Glomerular endothelial cell (primary cell): ENCODE results near the gene MIEF1. TPM values are rescaled to one million over a fixed set of nuclear protein-coding genes. Genes with fewer than 3 reads are reported as not detected.

ENCODE experiments used
- DNase-seq: peaks from one replicate; pipeline ENCODE4 v3.0.0-alpha.2; 2011; ENCODE audit warnings: low read depth, low spot score; ENCODE audit errors: extremely low read depth
- total RNA-seq: library from RNA; depleted of rRNA; stranded (reverse); fragments of >200 nt; gene quantifications from 2 replicates; pipeline ENCODE4 v1.2.3, GENCODE V29; 2015

MIEF1 gene
- total RNA-seq, 1 donor from 2014 or later, result 33.3 TPM

DNA sequence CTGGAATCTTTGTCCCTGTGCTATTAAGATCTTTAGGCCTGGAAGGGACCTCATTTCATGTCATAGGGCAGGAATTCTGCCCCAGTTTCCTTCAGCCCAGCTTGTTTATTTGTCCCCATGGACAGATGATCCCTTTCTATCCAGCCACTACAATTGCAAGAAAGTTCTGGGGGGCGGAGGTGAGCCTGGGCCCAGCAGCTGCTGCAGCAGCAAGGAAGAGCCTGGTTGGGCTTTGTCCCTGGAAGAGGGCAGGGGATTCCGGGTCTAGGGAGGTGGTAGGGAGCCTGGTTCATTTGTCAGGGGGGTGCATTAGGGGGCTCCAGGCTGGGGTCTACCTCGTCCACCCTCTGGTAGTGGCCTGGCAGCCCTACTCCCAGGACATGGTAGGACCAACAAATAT, 52.1 kb downstream of the MIEF1 start:
- no peak for DNase-seq

DNA sequence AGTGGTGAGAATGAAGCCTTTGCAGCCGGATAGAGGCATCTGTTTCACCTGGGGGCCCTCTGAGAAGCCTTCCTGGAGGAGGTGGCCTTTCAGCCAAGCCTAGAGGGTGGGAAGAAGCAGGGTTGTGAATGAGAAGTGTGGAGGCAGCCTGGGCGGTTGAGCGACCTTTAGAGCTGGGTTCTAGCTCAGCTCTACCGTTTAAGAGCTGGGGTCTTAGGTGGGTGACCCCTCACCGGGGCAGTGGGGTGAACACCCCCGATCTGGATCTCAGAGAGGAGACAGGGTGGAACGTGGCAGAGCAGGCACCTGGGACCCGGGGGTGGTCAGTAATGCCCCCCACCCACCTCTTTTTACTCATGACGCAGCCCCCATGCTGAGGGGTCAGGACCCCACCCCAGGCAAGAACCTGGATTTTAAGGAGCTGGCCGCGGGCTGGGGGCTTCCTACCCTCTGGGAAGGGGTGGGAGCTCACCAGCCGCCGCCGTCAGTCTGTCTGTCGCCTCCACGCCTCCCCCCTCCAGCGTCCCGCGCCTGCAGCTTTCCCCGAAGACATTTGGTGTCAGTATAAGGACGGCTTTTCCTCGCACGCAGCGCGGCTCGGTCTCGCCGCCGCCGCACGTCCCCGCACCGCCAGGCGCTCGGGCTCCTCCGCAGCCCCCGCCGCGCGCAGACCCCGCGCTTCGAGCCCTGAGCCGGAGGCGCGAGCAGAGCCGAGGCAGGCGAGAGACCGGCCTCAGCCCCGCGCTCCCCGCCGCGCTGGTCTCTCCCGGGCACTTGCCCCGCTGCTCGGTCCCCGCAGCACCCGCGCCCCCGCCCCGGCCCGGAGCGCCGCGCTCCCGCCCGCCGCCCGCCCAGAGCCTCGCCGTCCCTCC, 55.1 kb downstream of the MIEF1 start:
- no peak for DNase-seq

DNA sequence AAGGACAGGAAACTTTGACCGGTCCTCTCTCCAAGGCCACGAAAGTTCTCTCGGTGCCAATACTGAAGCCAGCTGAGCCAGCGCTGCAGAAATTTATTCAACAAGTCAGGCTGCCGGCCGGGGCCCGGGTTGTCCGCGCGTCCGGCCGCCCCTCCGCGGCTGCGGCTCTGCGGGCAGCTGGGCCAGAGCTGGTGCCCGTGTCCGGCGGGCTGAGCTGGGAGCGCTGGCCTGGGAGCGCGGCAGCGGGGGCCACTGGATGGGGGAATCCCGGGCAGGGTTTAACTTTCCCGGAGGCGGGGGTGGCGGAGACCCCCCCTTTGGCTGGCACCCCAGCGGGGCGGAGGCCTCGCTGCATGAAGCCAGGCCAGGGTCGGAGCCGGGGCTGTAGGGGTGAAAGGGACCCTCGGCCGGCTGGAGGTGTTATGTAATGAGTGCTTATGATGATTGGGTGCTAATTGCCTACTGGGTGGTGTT, 56.2 kb downstream of the MIEF1 start:
- DNase-seq, result no peak

DNA sequence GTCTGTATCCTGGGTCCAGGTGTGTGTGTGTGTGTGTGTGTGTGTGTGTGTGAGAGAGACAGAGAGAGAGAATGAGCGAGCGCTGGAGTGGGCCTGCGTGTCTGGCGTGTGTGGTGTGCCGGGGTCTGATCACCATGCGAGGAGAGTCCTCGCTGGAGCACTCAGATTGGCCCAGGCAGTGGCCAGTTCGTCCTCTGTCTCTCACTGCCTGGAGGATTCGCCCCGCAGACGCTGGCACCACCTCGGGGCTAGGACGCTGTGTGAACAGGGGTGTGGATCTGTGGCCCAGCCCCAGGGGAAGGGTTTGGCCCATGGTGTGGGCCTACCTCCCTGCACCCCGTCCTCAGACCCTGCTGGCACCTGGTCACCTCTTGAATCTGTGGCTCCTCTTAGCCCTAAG, 56.9 kb downstream of the MIEF1 start:
- no peak for DNase-seq

DNA sequence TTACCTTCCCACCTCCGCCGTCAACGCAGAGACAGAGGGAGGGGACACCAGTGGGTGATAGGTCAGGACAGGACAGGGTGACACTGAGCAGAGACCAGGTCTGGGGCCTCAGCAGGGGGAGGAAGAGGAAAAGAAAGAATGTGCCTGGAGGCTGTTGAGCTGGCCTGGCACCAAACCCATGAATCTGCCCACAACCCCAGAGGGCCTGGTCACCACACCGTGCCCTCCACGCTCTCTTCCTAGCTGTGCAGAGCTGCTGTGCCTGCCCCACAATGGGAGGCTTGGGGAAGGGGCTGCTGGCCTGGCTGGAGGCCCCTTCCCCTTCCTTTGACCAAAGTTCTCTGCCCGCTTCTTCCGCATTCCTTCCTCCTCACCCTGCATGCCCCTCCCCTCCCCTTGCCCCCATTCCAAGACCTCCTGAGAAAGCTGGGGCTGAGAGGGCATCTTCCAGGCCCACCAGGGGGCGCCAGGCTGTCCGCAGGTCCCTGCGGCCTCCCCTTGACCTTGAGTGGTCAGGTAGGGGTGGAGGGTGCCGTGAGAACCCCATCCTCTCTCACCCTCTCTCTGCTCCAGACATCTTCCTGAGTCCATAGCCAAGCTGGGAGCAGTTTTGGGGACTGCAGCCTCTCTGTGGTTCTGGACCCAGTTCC, 57.5 kb downstream of the MIEF1 start:
- DNase-seq, result no peak

DNA sequence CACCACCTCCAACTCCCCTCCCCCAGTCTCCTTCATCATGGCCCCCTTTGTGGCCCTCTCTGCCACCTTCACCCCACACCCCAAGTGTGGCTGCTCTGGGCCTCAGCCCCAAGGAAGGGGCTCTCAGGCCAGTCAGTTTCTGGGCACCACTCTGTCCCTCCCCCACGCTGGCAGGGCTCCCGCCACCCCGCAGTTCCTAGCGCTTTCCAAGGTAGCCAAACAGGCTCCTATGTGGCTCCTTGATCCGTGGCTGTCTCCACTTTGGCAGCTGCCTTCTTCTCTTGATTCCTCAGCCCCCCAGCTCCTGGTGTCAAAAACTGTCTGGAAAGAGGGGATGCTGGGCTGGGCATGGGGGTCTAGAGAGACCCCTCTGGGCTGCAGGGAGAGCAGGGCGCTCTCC, 58.0 kb downstream of the MIEF1 start:
- no peak for DNase-seq

DNA sequence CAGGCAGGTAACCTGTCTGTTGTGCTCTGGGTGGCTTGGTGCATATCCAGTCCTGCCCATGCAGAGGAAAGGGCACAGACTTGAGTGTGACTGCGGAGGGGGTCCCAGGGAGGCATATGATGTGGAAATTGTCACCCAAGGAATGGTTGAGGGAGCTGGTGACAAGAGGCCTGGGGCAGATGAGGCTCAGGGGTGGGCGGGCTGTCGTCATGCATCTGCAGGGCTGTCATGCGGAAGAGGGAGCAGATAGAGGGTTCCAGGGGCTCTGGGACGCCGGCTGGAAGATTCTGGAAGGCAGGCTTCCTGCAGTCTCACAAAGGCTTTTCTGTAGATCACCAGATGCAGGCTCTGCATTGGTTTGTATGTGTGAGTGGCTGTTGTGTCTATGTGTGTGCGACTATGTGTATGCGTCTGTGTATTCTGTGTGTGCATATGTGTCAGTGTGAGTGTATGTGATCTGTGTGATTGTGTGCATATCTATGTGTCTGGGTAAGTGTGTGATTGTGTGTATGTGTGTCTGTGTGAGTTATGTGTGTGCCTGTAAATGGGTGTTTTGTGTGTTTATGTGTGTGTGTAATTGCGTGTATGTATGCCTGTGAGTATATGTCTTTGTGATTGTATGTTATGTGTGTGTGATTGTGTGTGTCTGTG, 60.9 kb downstream of the MIEF1 start:
- DNase-seq, result no peak

DNA sequence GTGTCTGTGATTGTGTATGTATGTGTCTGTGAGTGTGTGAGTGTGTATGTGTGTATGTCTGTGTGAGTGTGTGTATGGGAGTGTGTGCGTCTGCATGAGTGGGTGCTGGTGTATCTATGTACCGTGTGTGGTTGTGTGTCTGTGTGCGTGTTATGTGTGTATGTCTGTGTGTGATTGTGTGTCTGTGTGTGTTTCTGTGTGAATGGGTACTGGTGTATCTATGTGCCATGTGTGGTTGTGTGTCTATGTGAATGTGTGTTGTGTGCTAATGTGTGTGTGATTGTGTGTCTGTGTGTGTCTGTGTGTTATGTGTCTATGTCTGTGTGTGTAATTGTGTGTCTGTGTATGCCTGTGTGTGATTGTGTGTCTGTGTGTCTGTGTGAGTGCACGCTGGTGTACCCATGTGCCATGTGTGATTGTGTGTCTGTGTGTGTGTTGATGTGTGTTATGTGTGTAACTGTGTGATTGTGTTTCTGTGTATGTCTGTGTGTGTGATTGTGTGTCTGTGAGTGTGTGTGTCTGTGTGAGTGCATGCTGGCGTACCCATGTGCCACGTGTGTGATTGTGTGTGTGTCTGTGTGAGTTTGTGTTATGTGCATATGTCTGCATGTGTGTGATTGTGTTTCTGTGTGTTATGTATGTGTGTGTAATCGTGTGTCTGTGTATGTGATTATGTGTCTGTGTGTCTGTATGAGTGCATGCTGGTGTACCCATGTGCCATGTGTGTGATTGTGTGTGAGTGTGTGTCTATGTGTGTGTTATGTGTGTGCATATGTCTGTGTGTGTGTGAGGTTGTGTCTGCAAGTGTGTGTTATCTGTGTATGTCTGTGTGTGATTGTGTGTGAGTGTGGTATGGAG, 61.7 kb downstream of the MIEF1 start:
- no peak for DNase-seq

DNA sequence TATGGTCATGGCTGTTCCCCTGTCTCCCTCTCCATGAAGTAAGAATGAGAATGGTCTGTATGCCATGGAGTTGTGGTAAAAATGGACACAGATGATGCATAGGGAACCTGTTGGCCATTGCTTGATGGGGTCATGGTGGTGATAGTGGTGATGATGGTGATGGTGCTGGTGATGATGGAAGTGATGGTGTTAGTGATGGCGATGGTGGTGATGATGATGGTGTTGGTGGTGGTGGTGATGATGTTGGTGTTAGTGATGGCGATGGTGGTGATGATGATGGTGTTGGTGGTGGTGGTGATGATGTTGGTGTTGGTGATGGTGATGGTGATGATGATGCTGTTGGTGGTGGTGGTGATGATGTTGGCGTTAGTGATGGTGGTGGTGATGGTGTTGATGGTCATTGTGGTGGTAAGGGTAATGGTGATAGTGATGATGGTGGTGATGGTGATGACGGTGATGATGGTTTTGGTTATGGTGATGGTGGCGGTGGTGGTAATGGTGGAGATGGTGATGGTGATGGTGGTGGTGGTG, 63.4 kb downstream of the MIEF1 start:
- DNase-seq, result no peak

DNA sequence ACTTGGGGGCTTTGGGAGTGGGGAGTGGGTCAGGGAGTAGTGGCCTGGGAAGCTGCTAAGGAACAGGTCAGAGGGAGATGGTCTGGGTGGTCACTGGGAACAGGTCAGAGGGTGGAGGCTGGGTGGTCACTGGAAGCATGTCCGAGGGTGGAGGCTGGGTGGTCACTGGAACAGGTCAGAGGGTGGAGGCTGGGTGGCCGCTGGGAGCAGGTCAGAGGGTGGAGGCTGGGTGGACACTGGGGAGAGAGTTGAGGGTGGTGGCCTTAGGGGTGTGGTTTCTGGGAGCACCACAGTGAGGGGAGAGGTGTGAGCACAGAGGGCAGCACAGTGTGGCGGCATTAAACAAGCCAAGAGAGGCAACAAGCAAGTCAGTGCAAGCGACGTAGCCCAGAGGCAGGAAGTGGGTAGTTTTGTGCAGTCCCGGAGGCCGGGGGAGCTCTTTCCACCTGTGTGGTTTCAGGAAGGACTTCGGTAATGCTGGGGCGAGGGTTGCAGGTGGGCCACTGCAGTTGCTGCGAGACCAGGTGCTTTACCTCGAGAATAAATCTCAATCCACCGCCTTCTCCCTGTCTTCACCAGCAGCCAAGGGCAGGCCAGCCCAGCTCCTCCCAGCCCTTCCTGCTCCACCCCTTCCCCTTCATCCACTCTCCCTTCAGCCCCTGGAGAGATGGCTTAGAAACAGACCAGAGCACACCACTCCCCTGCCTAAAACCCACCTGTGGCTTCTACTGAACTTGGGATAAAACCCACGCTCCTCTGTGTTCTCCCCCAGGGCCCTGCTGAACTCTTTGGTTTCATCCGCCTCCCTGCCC, 65.3 kb downstream of the MIEF1 start:
- no peak for DNase-seq

Other genes with a start within 250 kb of the MIEF1 start
- 1,628 and 2,151 TPM in 2 replicates for gene RPL3, start 182.7 kb upstream of the MIEF1 start, total RNA-seq
- 3.1 and 3.3 TPM in 2 replicates for gene SYNGR1, start 152.3 kb upstream of the MIEF1 start, total RNA-seq
- 11.5 and 15.8 TPM in 2 replicates for gene TAB1, start 102.5 kb upstream of the MIEF1 start, total RNA-seq
- gene MGAT3, start 45.3 kb upstream of the MIEF1 start, total RNA-seq, result 0.05 and 0.12 TPM in 2 replicates
- gene ATF4, start 18.3 kb downstream of the MIEF1 start, total RNA-seq, result 169 and 207 TPM in 2 replicates
- gene RPS19BP1, start 30.5 kb downstream of the MIEF1 start, total RNA-seq, result 85.1 and 103 TPM in 2 replicates
- gene CACNA1I, start 68.5 kb downstream of the MIEF1 start, total RNA-seq, result not detected in 2 replicates